GM23338 (cell line): Measurements from ENCODE around the gene PCSK6. TPM values are rescaled to one million over a fixed set of nuclear protein-coding genes. Genes with fewer than 3 reads are reported as not detected.

Source experiments
- ATAC-seq: fragments of 200-7000 bp; cut with Tn5 transposase; 3 replicates; pipeline ENCODE4 v1.9.1; 2020
- DNase-seq: peaks from one replicate; pipeline ENCODE4 v3.0.0-alpha.2; 2015; ENCODE audit warnings: low spot score
- H2AFZ ChIP-seq: fragments of 200-600 bp; sonication (generic); 2 replicates; pipeline ENCODE4 v1.8.0; 2016; ENCODE audit warnings: antibody characterized with exemption, mild to moderate bottlenecking, moderate library complexity
- H3F3A ChIP-seq: fragments of 200-600 bp; sonication (generic); replicated peaks from 2 replicates; pipeline ENCODE4 v1.8.0; 2017; ENCODE audit warnings: antibody characterized with exemption, mixed run types, low read depth
- H3K27ac ChIP-seq: fragments of 200-600 bp; sonication (generic); 2 replicates; pipeline ENCODE4 v1.6.1; 2016; ENCODE audit warnings: low read depth
- H3K27me3 ChIP-seq: fragments of 200-600 bp; sonication (generic); 2 replicates; pipeline ENCODE4 v1.8.0; 2016; ENCODE audit warnings: mild to moderate bottlenecking, mixed run types, moderate library complexity; ENCODE audit not compliant: insufficient read depth
- H3K36me3 ChIP-seq: fragments of 200-600 bp; sonication (generic); 2 replicates; pipeline ENCODE4 v1.8.0; 2016; ENCODE audit warnings: mild to moderate bottlenecking; ENCODE audit not compliant: insufficient read depth
- H3K4me1 ChIP-seq: fragments of 200-600 bp; sonication (generic); 2 replicates; pipeline ENCODE4 v1.8.0; 2016; ENCODE audit warnings: mild to moderate bottlenecking, moderate library complexity; ENCODE audit not compliant: insufficient read depth
- H3K4me2 ChIP-seq: fragments of 200-600 bp; sonication (generic); 2 replicates; pipeline ENCODE4 v1.7.1; 2017; ENCODE audit warnings: mixed run types
- H3K4me3 ChIP-seq: fragments of 200-600 bp; sonication (generic); 2 replicates; pipeline ENCODE4 v1.6.1; 2016; ENCODE audit warnings: mixed run types
- H3K79me2 ChIP-seq: fragments of 200-600 bp; sonication (generic); replicated peaks from 2 replicates; pipeline ENCODE4 v1.8.0; 2017; ENCODE audit warnings: mild to moderate bottlenecking; ENCODE audit not compliant: insufficient read depth
- H3K9me2 ChIP-seq: fragments of 200-600 bp; sonication (generic); 2 replicates; pipeline ENCODE4 v1.8.0; 2017; ENCODE audit not compliant: insufficient read depth
- H4K20me1 ChIP-seq: fragments of 200-600 bp; sonication (generic); replicated peaks from 2 replicates; pipeline ENCODE4 v1.8.0; 2017; ENCODE audit warnings: mild to moderate bottlenecking; ENCODE audit not compliant: insufficient read depth
- H3K27ac Mint-ChIP-seq: 2 replicates; pipeline ENCODE4 v1.8.0; 2020; ENCODE audit warnings: inconsistent platforms, mild to moderate bottlenecking, moderate library complexity, mixed read lengths
- H3K27me3 Mint-ChIP-seq: 3 replicates; pipeline ENCODE4 v1.8.0; 2022; ENCODE audit warnings: low read depth, mild to moderate bottlenecking, moderate library complexity, mixed read lengths, inconsistent platforms; ENCODE audit not compliant: insufficient read depth, poor library complexity
- H3K36me3 Mint-ChIP-seq: 3 replicates; pipeline ENCODE4 v1.8.0; 2021; ENCODE audit warnings: low read depth, mild to moderate bottlenecking, inconsistent platforms, moderate library complexity, mixed read lengths
- H3K4me1 Mint-ChIP-seq: 3 replicates; pipeline ENCODE4 v1.8.0; 2020; ENCODE audit warnings: mild to moderate bottlenecking, inconsistent platforms, mixed read lengths
- H3K4me3 Mint-ChIP-seq: 3 replicates; pipeline ENCODE4 v1.8.0; 2021; ENCODE audit warnings: moderate library complexity, mild to moderate bottlenecking, inconsistent platforms, mixed read lengths
- H3K9me3 Mint-ChIP-seq: 3 replicates; pipeline ENCODE4 v1.8.0; 2020; ENCODE audit warnings: moderate library complexity, mild to moderate bottlenecking, inconsistent platforms, mixed read lengths
- CREB1 ChIP-seq: fragments of 250-450 bp; sonication (Bioruptor Pico); IDR thresholded peaks from 2 replicates; pipeline ENCODE4 v1.5.0; 2020; ENCODE audit warnings: low read depth, mild to moderate bottlenecking, moderate library complexity
- CTCF ChIP-seq, 2 experiments: fragments of 200-600 bp in 1 of 2; sonication (generic) in 1 of 2; conservative IDR thresholded peaks; 2 replicates each; pipeline versions ENCODE4 v1.5.1 to v1.6.1; 2016 to 2017; ENCODE audit warnings: antibody characterized with exemption in 2 of 2, low read depth in 2 of 2, mild to moderate bottlenecking in 2 of 2, moderate library complexity in 1 of 2
- ETS1 ChIP-seq: IDR thresholded peaks from 2 replicates; pipeline ENCODE4 v1.6.1; 2016; ENCODE audit warnings: antibody characterized with exemption
- EZH2phosphoT487 ChIP-seq: fragments of 200-600 bp; sonication (generic); IDR thresholded peaks from one replicate; pipeline ENCODE4 v1.8.1; 2018; ENCODE audit warnings: antibody characterized with exemption; ENCODE audit not compliant: unreplicated experiment
- JUNB ChIP-seq: IDR thresholded peaks from one replicate; pipeline ENCODE4 v1.6.1; 2016; ENCODE audit warnings: antibody characterized with exemption; ENCODE audit not compliant: unreplicated experiment
- POLR2AphosphoS5 ChIP-seq: IDR thresholded peaks from 2 replicates; pipeline ENCODE4 v1.6.1; 2016; ENCODE audit warnings: antibody characterized with exemption, low read depth
- ZNF114 ChIP-seq: fragments of 250-450 bp; sonication (Bioruptor Pico); IDR thresholded peaks from 2 replicates; pipeline ENCODE4 v1.5.0; 2020; ENCODE audit warnings: mild to moderate bottlenecking, moderate library complexity
- ZNF331 ChIP-seq: fragments of 250-450 bp; sonication (Bioruptor Pico); IDR thresholded peaks from 2 replicates; pipeline ENCODE4 v1.5.0; 2020; ENCODE audit warnings: low read depth, mild to moderate bottlenecking, moderate library complexity
- polyA plus RNA-seq: library from polyadenylated mRNA; unstranded; fragments of >200 nt; fragmentation: Nextera tagmentation; extraction: Ambion mirVana; gene quantifications from 2 replicates; pipeline ENCODE4 v1.2.1, GENCODE V29; 2016
- total RNA-seq: library from RNA; depleted of rRNA; stranded (reverse); fragments of >200 nt; shearing (Covaris generic); gene quantifications from 2 replicates; pipeline ENCODE4 v1.2.3, GENCODE V29; 2014
- TF ChIP-seq, protein P1 (sequence below): fragments of 250-450 bp; sonication (Bioruptor Pico); IDR thresholded peaks from 2 replicates; pipeline ENCODE4 v1.5.0; 2020; ENCODE audit warnings: mild to moderate bottlenecking, moderate library complexity

PCSK6 gene
- total and polyA plus RNA-seq, 2 experiments from 2014 or later: 1.7 to 6.7 TPM

- no peak overlapping the region for H3K4me2 ChIP-seq
- H3K9me2 ChIP-seq: no peaks in the 10 kb centered on the region
- no peak overlapping the region for H3K27ac ChIP-seq
- Mint-ChIP-seq H3K27ac (no peak overlapping the region), H3K4me3 (no peak overlapping the region), H3K9me3 (peaks cover 11% of the 10 kb centered on the region; the same call in 2 of the 3 replicates), H3K27me3 (peaks cover 14% of the 10 kb centered on the region), H3K4me1 (peaks cover 5% of the 10 kb centered on the region; the same call in 1 of the 3 replicates), H3K36me3 (peaks cover 4% of the 10 kb centered on the region; the same call in 1 of the 3 replicates)
- TF ChIP-seq CTCF (conservative IDR thresholded peaks at IDR 0.05; ENCODE audit: low read depth in 2 of 2) (no peak), CREB1 (no peak), ZNF331 (CRISPR knock-in tag) (no peak), ETS1 (no peak), JUNB (no peak), ZNF114 (no peak), POLR2AphosphoS5 (no peak), EZH2phosphoT487 (no peak)
- TF ChIP-seq, protein P1, sequence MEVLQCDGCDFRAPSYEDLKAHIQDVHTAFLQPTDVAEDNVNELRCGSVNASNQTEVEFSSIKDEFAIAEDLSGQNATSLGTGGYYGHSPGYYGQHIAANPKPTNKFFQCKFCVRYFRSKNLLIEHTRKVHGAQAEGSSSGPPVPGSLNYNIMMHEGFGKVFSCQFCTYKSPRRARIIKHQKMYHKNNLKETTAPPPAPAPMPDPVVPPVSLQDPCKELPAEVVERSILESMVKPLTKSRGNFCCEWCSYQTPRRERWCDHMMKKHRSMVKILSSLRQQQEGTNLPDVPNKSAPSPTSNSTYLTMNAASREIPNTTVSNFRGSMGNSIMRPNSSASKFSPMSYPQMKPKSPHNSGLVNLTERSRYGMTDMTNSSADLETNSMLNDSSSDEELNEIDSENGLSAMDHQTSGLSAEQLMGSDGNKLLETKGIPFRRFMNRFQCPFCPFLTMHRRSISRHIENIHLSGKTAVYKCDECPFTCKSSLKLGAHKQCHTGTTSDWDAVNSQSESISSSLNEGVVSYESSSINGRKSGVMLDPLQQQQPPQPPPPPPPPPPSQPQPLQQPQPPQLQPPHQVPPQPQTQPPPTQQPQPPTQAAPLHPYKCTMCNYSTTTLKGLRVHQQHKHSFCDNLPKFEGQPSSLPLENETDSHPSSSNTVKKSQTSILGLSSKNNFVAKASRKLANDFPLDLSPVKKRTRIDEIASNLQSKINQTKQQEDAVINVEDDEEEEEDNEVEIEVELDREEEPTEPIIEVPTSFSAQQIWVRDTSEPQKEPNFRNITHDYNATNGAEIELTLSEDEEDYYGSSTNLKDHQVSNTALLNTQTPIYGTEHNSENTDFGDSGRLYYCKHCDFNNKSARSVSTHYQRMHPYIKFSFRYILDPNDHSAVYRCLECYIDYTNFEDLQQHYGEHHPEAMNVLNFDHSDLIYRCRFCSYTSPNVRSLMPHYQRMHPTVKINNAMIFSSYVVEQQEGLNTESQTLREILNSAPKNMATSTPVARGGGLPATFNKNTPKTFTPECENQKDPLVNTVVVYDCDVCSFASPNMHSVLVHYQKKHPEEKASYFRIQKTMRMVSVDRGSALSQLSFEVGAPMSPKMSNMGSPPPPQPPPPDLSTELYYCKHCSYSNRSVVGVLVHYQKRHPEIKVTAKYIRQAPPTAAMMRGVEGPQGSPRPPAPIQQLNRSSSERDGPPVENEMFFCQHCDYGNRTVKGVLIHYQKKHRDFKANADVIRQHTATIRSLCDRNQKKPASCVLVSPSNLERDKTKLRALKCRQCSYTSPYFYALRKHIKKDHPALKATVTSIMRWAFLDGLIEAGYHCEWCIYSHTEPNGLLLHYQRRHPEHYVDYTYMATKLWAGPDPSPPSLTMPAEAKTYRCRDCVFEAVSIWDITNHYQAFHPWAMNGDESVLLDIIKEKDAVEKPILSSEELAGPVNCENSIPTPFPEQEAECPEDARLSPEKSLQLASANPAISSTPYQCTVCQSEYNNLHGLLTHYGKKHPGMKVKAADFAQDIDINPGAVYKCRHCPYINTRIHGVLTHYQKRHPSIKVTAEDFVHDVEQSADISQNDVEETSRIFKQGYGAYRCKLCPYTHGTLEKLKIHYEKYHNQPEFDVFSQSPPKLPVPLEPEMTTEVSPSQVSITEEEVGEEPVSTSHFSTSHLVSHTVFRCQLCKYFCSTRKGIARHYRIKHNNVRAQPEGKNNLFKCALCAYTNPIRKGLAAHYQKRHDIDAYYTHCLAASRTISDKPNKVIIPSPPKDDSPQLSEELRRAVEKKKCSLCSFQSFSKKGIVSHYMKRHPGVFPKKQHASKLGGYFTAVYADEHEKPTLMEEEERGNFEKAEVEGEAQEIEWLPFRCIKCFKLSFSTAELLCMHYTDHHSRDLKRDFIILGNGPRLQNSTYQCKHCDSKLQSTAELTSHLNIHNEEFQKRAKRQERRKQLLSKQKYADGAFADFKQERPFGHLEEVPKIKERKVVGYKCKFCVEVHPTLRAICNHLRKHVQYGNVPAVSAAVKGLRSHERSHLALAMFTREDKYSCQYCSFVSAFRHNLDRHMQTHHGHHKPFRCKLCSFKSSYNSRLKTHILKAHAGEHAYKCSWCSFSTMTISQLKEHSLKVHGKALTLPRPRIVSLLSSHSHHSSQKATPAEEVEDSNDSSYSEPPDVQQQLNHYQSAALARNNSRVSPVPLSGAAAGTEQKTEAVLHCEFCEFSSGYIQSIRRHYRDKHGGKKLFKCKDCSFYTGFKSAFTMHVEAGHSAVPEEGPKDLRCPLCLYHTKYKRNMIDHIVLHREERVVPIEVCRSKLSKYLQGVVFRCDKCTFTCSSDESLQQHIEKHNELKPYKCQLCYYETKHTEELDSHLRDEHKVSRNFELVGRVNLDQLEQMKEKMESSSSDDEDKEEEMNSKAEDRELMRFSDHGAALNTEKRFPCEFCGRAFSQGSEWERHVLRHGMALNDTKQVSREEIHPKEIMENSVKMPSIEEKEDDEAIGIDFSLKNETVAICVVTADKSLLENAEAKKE: no peak
- ATAC-seq (no peak), DNase-seq (no peak)
- no peaks in the 10 kb centered on the region for H4K20me1 ChIP-seq
- no peaks in the 10 kb centered on the region for H3K4me1 ChIP-seq
- no peaks in the 10 kb centered on the region for H3K36me3 ChIP-seq
- H3K27me3 ChIP-seq: no peaks in the 10 kb centered on the region
- no peak overlapping the region for H2AFZ ChIP-seq
- no peaks in the 10 kb centered on the region for H3K79me2 ChIP-seq
- H3F3A ChIP-seq: no peaks in the 10 kb centered on the region
- H3K4me3 ChIP-seq: no peak overlapping the region
Measured at GRCh38 chr15:101538996-101539395, 49.5 kb upstream of the PCSK6 start.
